Stimulated activated CD8-positive, alpha-beta memory T cell treated with anti-CD3 and anti-CD28 coated beads, Interleukin-15, amount 100 ng/mL, for 4 hours (primary cell): ENCODE data around the gene ABCG1.

Experiments used
- DNase-seq, 2 donors: peaks; one replicate each; pipeline ENCODE4 v3.0.0-alpha.2; 2020; ENCODE audit warnings: low read depth in 2 of 2

The ABCG1 gene

DNA sequence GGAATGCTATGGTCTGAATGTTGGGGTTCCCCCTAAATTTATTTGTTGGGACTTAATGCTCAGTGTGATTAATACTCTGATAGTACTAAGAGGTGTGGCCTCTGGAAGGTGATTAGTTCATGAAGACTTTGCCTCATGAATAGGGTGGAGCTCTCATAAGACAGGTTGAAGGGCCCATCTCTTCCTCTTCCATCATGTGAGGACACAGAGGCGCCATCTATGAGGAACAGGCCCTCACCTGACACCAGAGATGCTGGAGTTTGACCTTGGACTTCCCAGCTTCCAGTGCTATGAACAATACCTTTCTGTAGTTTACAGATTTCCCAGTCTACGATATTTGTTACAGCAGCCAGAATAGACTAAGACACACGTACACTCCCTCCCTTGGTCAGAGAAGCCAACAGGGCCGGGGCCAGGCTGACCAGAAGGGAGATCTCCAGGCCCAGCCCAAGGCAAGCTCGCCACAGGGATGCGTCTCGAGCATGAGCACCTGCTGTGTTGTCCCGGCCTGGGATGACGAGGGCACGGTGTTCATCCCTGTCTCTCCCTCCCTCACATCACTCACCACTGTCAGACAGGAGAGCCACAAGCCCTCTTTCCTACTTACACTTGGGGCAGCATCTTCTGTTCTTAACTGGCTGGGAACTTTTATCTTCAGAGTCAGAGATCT lies 4.7 kb upstream of the ABCG1 start:
- no peak for DNase-seq

DNA sequence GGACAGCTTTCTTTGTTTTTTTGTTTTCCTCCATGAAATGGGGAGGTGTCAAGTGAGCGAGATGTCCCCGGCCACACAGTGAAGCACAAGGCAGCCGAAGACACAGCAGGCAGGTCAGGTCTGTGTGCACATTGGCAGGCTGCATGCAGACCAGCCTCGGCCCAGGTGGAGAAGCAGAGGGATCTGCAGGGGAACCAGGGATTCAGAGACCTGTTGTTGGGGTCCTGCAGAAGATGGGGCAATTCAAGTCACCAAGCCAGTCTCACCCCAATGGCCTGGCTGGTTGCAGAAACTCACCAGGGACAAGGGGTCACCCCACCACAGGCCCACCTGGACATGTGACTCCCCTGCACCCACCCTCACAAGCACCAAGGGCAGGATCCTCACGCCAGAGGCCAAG lies 4.0 kb upstream of the ABCG1 start:
- no peak for DNase-seq

DNA sequence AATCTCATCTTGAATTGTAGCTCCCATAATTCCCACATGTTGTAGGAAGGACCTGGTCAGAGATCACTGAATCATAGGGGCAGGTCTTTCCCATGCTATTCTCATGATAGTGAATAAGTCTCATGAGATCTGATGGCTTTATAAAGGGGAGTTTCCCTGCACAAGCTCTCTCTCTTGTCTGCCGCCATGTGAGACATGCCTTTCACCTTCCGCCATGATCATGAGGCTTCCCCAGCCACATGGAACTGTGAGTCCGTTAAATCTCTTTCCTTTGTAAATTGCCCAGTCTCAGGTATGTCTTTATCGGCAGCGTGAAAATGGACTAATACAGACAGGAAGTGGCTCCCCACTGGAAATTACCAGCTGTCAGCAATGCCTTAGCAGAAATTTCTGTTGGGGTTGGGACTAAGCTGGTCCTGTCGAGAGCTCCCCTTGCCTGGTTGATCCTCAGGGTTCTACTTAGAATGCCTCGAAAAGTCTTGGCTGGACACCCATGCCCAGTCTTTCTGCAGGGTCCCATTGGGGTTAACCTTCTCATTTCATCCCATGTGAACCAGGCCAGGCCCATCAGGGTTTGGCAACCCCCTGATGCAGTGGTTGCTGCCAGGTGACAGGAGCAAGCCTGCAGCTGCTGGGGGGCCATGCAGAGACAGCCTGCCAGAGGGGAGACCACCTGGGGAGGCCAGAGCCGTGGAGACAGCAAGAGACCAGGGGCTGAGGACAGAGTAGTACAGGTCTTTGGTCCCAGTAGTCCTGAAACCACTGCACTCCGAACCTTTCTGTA lies 2.8 kb upstream of the ABCG1 start:
- no peak for DNase-seq

DNA sequence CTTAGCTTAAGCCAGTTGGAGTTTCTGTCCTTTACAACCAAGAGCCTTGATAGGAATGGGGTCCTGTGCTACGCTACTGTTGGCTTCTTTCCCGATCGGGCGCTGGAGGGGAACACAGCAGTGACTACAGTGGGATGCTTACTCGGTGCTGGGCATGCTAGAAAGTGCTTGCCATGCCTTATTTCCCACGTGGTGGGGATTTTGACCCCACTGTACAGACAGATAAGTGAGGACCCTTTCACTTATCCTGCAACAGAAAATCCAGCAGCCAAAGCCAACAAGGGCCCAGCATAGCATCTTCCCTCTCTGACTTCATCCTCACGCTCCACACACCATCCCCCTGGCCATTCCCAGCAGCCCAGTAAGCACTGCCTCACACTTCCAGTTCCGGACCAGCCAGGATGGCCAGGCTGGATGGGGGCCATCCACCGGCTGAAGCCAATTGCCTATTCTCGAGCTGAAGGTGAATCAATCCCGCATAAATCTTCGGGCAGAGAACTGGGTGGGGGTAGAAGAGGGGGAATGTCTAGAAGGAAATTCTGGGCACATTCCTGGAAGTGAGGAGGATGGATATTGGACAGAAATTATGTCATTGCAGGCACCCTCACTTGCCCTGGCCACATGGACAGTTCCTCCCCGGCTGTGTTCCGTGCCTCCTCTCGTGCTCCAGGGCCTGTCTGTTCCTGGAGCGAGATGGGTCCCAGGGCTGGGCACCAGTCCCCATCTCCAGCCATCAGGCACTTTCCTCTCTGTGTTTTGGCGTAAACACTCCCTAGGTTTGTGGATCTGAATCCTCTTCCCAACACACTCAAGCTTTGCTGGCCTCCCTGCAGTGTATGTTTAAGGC lies 2.0 kb upstream of the ABCG1 start:
- DNase-seq, result no peak

DNA sequence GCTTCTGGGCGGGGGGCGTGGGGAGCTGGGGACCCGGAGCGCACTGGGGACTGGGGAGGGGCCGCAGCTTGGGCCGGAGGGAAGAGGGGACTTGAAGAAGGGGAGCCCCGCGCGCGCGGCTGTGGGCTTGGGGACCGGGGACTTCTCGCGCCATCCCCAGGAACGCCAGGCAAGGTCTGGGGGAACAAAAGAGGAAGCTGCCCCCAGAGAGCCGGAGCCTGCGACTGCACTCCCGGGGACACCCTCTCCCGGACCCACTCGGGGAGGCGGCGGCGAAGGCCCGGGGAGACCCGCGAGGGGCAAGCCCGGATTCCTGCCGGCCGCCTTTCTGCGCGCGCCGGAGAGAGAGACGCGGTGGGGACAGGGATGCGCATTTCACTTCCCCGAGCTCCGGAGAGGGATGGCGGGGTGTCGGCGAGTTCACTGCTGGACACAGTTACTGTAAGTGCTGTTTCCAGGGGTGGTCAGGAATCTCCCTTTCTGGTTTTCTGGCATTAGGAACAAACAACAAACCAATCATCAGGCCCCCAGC lies 732 bp downstream of the ABCG1 start:
- no peak for DNase-seq

DNA sequence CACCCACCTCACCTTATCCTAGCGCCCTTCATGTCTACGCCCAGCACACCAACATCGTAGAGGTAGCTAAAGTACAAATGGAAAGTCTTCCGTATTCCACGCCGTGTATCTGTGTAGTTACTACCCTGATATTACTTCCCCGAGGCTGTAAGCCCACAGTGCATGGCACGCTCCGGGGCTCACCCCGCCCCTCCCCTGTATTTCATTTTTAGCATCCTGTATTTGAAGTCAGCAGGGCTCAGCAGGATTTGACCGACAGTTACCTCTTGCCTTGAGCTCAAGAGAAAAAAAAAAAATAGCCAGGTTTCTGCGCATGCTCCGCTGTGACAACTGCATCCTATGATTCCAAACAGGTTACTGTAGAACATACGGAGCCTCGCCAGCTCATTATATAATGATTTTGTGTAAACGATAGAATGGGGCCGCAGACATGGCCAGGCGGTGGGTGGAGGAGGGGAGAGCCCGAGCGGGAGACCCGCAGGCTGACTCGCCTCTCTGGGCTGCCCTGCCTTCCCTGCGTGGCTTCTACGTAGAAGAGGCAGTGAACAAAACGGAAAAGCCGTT lies 1.3 kb downstream of the ABCG1 start:
- no peak for DNase-seq

DNA sequence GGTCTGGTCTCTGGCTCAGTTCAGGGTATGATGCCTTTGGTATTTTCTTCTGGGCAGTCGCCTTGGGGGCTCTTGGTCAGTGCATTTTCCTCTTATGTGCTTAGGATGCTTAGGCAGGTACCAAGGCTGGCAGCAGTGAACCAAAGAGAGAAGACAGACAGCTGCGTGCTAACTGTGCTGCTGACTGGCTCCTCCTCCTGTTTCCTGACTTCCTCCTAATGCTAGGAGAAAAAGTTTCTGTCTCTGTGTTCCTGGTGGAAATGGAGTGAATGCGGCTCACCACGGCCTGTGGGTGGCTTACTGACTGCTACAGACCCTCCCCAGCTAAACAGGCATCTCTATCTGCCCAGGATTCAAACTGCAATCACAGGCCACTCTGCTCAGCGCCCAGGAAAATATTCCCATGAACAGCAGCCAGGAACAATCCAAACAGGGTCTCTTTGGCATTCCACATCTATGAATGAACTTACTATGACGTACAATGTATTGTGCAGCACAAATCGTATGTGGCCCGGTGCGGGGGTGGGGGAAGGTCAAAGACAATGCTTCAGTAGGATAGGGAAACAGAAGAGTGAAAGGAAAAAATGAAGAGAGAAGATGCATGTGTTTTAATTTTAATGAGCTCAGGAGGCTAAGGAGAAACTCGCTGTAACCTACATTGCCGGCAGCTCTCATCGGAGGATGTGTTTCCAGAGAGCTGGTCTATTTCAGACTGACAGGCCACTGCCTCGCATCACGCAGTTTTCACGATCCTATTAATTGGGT lies 2.8 kb downstream of the ABCG1 start:
- no peak for DNase-seq

DNA sequence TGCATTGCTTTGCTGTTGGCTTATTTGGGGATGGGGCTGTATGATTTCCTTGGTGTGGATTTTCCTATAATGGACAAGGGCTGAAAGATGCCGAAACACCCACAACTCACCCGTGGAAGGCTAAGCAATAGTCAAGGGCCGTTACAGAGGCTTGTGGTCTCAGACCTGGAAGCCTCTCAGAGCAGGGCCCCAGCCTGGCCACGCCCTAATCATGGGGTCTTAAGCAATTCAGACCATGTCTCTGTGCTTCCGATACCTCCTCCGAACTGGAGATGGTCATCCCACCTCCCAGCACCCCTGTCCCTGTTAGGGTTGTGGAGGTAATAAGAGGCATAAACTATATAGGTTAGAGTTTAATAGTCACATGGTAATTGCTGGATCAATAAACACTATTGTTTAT lies 3.4 kb downstream of the ABCG1 start:
- no peak for DNase-seq

DNA sequence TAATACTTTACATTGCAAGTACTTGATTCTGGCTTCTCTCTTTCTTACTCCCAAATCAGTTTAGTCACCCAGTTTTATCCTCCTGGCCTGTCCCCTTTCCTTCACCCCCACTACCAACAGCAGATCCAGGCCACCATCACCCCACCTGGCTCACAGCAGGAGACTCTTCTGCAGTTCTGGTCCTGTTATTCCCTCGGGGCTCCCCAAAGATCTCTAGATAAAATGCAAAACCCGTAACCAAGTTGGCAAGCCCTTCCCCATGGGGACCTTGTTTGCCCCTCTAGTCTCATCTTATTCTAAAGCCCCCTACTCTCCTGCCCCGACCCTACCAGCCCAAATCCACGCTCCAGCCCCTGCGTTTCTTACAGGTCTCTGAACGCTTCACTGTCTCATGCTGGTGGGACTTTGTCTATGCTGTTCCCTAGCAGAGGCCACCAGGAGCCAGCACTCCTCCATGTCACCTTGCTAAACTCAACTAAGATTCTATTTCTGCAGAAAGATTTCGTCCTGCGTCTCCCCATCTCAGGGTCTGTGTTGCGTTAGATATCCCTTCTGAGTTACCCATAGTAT lies 4.0 kb downstream of the ABCG1 start:
- DNase-seq, result no peak

DNA sequence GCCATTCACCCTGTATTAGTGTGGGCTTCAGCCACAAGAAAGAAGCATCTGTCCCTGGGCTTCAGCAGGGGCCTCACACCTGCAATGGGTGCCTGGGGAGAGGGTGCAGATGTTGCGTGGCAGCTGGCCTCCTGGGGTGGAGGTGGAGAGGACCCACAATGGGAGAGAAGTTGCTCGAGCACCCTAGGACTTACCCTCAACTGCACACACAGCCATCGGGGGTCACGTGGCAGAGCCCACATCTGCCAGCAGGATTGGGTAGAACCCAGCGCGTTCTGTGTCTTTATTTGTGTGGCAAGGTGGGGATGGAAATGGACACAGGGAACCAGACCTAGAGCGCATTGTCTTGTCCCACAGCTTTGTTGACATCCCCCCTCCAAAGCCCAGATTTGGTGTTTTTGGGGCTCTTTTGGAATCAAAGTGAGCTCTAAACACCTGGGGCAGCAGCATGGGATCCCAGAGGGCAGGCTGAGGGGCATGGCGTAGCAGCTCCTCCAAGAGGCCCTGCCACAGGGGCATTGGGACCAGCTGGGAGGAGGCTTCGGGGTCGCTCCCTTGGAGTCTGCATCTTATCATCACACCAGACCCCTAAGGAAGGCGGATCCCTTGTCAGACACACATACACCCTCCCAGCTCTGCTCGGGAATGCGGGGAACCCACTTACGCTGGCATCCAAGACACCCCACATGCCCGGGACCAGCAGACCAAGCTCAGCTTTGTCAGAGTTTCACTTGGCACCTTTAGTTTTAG lies 5.1 kb downstream of the ABCG1 start:
- no peak for DNase-seq

DNA sequence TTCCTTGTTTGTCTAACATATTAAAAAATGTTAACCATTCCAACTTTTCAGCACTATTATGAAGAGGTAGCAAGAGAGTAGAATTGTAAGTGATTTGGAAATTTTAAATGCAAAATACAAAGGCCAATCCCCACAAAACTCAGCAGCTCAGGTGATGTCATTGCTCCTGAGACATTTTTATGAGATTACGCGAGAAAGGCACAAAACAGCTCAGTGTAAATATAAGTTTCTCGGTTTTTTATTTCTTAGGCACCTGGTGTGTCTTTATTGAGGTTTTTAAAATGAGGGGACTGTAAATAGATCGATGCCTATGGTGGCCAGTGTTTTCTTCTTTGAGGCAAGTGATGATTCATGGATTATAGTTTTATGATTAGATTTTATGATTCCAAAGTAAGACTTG lies 6.1 kb downstream of the ABCG1 start:
- no peak for DNase-seq

DNA sequence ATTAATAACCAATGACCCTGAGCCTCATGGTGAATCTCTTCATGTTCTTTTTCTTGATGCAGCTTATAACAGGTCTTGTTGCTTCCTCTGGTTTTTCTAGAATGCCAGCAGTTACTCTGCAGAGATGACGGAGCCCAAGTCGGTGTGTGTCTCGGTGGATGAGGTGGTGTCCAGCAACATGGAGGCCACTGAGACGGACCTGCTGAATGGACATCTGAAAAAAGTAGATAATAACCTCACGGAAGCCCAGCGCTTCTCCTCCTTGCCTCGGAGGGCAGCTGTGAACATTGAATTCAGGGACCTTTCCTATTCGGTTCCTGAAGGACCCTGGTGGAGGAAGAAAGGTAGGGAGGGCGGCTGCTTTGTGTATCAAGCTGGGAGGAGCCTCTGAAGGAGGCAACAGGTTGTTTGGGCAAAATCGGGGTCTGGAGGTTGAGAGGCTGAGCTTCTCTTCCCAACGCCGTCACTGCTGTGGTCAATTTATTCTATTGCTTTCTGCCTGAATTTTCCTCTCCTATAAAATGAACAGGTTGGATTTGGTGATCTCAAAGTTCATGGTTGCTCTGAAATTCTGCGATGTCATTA lies 6.7 kb downstream of the ABCG1 start:
- DNase-seq, result no peak

DNA sequence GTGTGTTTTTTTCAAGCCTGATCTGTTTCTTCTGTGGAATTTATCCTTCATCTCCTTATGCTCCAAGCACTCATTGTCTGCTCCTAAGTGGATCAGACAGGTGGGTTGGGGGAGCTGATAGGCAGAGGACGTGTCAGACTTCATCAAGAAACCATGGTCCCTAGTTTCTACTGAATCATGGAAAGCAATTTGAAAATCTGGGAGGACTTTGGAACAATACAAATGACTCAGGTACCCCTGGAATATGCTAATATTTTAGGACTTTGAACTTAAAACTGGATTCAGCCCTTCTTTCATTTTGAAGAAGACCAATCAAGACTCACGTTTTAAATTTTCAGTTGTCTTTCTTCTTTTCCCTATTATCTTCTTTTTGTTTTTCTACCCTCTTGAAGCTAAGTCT lies 7.7 kb downstream of the ABCG1 start:
- DNase-seq, result no peak

DNA sequence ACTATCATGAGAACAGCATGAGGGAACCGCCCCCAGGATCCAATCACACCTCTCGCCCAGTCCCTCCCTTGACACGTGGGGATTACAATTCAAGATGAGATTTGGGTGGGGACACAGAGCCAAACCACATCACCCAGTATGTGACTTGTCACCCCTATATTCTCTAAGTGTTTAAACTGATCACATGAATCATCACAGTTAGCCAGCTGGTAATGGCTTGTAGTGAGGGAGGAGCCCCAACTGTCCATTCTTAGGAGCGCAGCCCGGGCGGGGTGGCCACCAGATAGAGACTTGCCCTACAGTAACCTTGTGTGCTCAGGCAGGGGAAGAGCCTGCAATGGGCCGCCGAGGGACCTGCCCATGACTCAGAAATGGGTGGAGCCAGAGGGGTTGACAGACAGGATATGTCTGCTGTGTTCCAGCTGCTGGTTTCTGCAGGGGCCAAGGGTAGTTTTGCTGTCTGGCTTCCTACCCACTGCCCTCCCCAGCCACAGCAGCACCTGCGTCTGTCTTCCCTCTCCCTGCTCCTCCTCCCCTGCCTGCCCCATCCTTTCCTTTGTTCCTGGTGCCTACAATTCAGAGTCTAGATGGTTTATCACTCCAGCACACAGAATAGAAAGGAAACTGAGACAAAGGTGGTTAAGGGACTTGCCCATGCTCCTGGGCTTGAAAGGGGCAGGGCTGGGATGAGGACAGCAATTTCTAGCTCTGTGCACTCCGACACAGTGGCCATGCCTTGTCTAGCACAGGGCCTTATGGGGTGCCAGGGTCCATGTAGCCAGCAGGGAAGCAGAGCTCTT lies 9.2 kb downstream of the ABCG1 start:
- peak; percentile 78 to 86 for DNase-seq

DNA sequence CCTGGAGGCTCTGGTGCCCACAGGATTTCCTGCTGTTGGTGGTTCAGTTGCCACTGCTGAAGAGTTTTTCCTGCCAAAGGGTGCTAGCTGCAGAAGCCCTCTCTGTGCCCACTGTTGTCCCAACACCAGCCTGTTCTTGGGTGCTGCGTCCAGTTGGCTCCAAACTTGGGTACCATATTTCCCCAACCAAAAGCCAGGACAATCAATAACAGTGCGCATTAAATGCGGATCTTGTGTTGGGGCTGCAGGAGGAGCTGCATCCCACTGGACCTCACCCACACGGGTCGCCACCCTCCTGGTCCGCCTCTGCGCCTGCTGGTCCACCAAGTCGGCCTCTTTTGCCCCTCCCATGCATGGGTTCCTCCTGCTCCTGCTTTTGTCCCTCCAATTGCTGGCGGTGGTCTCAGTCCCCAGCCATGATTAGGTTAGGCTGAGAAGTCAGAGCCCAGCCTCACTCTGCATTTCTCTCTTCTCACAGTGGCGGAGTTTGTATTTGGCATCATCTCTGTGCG lies 9.8 kb downstream of the ABCG1 start:
- no peak for DNase-seq

DNA sequence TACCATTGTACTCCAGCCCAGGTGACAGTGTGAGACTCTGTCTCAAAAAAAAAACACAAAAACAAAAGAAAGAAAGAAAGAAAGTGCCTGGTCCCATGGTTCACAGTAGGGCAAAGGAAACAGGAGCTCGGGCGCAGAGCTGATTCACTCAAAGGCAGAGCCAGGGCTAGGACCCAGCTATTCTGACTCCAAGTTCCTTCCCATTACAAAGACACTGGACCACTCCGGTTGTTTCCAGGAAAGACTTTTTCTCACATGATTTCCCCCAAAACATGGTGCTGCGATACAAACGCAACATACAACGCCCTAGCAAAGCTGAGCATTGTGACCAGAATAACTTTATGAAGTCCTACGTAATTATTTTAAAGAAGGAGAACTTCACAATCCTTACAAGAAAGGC lies 10.7 kb downstream of the ABCG1 start:
- no peak for DNase-seq

DNA sequence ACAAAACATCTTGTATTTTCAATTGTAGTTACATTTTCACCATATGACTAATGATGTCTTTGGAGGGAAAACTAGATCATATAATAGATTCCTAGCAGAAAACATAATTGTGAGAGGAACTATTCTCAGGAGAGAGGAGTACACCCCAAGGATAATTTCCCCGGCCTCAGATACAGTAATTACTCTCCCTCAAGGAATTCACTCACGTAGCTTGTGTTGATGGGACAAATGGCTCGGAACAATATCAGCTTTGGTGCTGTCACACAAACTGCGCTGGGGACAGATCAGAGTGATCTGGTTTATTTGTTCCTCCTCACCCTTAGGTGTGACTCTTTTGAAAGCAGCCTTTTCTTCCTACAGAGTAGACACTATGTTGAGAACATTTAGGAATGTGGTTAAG lies 11.2 kb downstream of the ABCG1 start:
- DNase-seq, result no peak

DNA sequence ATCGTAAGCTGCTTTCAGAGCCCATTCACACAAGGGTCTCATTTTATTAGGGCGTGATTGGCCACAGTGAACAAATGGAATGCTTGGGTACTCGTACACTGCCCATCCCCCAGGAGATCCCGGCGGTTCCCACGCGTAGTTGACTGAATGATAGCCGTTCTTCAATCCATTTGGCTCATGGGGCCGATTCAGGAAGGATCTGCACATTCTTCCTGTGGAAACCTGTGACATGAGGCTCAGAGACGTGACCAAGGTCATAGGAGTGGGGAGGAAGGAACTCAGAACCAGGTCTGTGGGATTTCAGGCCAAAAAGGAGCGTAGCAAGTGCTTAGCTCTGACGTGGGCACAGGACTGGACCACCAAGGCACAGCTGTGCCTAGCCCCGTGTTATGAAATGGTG lies 11.7 kb downstream of the ABCG1 start:
- DNase-seq, result no peak

DNA sequence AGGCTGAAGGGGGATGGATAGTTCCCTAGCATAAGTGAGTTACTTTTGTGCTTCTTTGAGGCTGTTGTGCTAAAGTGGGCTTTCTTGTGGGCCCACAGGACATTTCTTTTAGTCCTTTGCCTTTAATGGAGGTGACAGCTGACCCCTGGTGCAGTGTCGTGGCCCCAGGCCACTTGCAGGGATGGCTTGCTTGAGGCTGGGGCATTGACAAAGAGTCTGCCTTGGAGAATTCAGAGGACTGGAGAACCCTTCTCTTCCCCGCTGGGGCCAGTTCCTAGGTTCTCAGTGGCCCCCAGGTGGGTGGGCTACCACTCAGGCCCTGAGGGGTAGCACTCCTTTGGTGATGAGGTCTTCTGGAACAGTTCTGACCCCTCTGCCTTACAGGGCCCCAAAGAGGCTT lies 12.8 kb downstream of the ABCG1 start:
- no peak for DNase-seq
